Stimulated activated naive CD8-positive, alpha-beta T cell treated with anti-CD3 and anti-CD28 coated beads, Interleukin-15, Interleukin-2, amounts not matched to agents 100 U/mL and 50 U/mL, for 24 hours (primary cell): ENCODE measurements around the gene RSPH3.
"Not testable (repeated sequence)": the region's sequence is repeated elsewhere in the genome, so short reads cannot be mapped to it uniquely, and the experiment has no call there.

Experiments
- ATAC-seq: fragments of 150-1000 bp; cut with Tn5 transposase; one replicate; pipeline ENCODE4 v1.10.0; 2021
- DNase-seq: peaks from one replicate; pipeline ENCODE4 v3.0.0; 2021

RSPH3 gene

DNA sequence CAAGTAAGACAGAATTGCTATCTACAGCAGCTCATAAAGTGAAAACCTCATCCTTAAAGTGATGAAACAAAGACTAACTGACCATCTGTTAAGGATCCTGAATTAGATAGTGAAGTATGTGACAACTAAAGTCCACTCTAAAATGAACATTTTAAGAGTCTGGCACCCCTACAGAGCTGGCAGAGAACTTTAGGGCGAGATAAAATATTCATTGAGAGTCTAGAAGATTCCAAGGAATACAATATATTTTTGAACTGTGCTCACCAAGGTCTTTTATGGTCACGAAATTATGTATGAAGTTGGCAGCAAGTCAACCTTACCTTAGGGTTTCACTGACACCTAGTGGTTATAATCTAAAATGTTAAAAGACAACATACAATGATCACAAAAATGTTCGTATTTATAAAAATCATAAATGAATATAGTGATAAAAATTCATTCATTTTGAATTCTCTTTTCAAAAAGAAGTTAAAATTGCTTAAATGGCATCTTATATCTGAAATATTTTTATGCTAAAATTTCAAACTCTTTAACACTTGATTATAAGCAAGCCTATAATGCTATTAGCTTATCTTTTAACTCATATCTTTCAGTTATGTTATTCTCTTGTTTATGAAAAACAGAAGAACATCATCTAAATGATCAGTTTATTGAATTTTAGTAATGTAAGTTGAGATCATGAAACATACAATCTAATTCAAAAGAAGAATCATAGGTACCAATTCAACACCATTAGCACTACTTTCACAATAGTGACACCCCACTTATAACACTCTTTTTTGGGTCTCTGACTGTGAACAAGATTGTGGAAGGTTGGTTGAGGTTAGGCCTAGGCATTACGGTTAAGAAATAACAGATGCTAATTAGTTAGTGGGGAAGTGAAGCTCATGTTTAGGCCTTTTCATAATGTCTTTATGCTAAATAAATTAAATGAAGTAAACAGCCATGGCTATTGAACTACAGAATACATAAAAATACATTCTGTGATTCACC is 27.5 kb downstream of the RSPH3 start:
- ATAC-seq (no peak), DNase-seq (no peak)

DNA sequence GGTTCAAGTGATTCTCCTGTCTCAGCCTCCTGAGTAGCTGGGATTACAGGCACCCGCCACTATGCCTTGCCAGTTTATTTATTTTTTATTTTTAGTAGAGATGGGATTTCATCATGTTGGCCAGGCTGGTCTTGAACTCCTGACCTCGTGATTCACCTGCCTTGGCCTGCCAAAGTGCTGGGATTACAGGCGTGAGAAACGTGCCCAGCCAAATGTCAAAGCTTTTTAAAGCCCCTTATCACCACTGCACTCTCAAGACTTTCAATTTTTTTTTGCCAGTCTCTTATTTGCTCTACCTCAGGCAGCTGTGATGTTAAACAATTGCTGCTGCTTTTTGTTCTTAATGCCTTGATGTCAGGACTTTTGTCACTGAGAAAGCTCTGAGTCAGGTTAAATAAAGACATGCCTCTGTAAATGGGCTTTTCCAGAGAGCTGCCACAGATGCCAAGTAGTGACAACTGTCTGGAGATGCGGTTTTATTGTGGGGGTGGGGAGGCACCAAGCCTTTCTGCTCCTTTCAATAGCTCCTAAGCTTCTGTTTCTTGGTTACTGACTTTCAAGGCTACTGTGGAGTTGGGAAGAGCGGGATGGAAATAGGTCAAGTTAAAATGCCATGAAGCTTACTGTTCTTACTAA is 29.2 kb downstream of the RSPH3 start:
- ATAC-seq (no peak), DNase-seq (no peak)

DNA sequence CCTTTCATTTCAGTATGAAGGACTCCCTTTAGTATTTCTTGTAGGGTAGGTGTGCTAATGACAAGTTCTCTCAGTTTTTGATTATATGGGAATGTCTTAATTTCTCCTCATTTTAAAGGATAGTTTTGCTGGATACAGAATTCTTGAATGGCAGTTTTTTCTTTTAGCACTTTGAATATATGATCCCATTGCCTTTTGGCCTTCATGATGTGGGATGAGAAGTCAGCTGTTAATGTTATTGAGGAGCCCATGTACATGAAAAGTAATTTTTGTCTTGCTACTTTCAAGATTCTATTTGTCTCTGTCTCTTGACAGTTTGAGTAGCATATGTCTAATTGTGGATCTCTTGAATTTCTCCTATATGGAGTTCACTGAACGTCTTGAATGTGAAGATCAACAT is 30.9 kb downstream of the RSPH3 start:
- ATAC-seq = no peak
- DNase-seq = no peak

DNA sequence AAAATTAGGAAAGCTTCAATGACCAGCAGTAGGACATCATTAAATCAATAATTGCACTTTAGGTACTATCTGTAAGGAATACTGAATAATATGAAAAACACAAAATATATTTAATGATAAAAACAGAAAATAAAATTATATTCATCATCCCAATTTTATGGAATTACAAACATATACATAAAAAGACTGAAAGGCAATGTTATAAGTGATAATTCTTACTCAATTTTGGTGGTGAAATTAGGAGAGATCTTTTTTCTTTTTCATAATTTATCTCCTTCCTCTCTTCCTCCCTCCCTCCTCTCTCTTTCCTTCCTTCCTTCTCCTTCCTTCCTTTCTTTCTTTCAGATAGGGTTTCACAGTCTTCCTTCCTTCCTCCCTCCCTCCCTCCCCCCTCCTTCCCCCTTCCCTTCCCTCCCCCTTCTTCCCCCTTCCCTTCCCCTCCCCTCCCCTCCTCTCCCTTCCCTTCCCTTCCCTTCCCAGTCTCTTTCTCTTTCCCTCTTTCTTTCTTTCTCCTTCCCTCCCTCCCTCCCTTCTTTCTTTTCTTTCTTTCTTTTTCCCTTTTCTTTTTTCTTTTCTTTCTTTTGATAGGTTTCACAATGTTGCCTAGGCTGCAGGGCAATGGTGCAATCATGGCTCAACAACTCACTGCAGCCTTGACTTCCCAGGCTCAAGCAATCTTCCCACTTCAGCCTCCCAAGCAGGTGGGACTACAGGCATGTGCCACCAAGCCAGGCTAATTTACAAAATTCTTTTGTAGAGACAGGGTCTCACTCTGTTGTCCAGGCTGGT is 36.8 kb downstream of the RSPH3 start:
- ATAC-seq = no peak
- DNase-seq = no peak

DNA sequence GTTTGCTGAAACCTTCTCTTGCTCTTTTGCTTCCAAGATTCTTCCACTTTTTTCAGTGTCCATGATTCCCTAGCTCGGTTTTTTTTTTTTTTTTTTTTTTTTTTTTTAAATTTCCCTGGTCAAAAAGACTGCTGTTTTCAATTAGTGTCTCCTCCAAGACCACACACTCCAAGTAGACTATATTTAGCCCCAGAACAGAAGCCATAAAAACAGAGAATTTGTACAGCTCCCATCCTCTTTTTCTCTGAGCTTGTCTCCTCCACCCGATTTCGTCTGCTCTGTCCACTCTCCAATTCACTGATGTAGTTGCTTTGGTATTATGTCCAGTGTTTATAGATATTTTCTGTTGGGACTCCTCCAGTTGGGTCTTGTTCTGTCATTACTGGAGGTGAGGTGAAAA is 37.6 kb downstream of the RSPH3 start:
- DNase-seq (no peak), ATAC-seq (no peak)

DNA sequence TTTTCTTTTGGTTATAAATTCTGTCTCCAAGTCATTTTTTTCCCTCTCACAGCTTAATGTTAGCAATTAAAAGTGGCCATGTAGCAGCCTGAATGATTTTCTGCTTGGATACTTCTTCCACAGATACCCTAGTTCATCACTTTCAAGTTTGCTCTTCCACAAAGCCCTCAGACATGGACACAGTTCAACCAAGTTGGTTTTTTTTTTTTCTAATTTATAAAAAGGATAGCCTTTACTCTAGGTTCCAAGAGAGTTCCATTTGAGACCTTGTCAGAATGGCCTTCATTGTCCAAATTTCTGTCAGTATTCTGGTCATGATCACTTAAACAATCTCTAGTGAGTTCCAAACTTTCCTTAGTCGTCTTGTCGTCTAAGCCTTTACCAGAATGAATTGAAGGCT is 40.0 kb downstream of the RSPH3 start:
- DNase-seq (no peak), ATAC-seq (no peak)

DNA sequence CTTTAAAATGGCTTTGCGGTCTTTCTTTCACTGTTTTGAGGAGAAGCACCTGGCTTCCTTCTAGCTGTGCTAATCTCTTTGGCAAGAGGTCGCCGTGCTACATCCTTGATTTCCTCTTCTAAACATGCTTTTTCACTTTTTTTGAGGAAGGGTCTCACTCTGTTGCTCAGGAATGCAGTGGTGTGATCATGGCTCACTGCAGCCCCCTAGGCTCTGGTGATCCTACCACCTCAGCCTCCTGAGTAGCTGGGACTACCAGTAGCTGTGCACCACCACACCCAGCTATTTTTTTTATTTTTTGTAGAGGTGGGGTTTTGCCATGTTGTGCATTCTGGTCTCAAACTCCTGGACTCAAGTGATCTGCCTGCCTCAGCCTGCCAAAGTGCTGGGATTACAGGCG is 40.5 kb downstream of the RSPH3 start:
- DNase-seq (no peak), ATAC-seq (no peak)

DNA sequence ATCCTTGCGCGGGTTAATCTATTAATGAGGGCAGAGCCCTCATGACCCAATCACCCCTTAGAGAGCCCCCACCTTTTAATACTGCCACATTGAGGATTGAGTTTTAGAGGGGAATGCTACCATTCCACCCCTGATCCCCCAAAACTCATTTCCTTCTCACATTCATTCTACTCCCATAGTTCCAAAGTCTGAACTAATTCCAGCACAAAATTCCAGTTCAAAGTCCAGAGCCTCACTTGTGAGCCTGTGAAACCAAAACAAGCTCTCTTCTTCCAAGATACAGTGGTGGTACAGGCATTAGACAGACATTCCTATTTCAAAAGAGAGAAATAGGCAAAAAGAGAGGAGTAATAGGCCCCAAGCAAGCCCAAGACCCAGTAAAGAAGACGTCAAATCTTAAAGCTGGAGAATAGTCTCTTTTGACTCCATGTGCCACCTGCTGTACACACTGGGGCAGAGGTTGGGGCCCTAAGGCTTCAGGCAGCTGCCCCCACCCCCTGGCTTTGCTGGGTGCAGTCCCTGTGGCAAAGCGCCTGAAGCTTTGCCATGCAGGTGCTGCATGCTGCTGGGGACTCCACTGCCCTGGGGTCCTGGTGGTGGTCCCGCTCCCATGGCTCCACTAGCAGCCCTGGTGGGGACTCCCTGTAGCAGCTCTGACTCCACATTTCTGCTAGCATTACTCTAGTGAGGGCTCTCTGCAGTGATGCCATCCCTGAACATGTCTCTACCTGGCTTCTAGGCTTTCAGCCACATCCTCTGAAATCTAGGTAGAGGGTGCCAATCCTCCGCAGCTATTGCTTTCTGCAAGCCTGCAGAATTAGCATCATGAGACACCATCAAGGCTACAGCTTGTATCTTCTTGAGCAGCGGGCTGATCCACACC is 41.3 kb downstream of the RSPH3 start:
- DNase-seq (no peak), ATAC-seq (peak; percentile 43)

DNA sequence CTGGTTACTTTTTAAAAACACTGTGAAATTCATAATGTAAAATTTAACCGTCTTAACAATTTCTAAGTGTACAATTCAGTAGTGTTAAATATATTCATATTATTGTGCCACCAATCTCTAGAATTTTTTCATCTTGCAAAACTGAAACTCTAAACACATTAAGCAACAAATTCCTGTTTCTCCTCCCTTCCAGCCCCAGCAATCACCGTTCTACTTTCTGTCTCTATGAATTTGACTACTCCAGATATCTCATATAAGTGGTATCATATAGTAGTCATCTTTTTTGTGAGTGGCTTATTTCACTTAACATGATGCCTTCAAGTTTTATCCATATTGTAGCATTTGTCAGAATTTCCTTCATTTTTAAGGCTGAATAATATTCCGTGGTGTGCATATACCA is 44.7 kb downstream of the RSPH3 start:
- ATAC-seq = no peak
- DNase-seq = no peak

DNA sequence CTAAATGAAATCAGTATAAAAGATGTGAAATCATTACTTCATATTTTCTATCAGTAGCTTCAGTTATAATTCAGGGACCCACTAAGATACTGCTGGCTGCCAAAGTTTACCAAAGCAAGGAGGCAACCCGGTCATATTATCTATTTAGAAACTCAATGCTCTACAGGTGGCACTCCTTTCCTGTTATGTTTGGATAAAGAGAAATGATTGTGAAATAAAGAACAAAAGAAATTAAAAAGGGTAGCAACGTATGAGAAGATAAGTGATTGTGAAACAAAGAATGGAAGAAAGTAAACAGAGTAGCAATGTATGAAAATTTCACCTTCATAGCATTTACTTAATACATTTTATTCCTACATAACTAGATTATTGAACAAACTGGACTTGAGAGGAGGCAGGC is 45.2 kb downstream of the RSPH3 start:
- ATAC-seq (no peak), DNase-seq (no peak)

DNA sequence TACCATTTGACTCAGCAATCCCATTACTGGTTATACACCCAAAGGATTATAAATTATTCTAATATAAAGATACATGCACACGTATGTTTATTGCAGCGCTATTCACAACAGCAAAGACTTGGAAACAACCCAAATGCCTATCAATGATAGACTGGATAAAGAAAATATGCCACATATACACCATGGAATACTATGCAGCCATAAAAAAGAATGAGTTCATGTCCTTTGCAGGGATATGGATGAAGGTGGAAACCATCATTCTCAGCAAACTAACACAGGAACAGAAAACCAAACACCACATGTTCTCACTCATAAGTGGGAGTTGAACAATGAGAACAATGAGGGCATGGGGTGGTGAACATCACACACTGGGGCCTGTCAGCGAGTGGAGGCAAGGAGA is 48.0 kb downstream of the RSPH3 start:
- not testable (repeated sequence) for ATAC-seq, DNase-seq

DNA sequence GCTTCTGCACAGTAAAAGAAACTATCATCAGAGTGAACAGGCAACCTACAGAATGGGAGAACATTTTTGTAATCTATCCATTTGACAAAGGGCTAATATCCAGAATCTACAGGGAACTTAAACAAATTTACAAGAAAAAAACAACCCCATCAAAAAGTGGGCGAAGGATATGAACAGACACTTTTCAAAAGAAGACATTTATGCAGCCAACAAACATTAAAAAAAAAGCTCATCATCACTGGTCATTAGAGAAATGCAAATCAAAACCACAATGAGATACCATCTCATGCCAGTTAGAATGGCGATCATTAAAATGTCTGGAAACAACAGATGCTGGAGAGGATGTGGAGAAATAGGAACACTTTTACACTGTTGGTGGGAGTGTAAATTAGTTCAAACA is 48.4 kb downstream of the RSPH3 start:
- not testable (repeated sequence) for ATAC-seq, DNase-seq

DNA sequence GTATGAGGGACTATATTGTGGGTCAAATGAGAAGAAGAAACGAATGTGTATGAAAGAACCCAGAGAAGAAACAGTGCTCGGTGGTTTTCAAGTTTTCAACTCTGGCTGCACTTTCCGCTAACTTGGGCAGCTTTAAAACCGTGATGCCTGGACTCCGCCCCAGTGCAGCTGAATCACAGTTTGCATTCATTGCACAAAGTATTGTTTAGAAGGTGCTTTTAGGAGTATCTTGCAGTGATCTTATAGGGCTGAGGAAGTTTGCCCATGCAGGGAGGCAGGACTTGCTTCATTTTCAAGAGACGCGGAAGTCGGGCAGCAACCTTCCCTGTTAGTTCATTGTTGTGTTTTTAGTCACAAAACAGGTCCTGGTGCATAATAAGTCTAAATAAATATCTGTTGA is 52.7 kb downstream of the RSPH3 start:
- ATAC-seq = no peak

DNA sequence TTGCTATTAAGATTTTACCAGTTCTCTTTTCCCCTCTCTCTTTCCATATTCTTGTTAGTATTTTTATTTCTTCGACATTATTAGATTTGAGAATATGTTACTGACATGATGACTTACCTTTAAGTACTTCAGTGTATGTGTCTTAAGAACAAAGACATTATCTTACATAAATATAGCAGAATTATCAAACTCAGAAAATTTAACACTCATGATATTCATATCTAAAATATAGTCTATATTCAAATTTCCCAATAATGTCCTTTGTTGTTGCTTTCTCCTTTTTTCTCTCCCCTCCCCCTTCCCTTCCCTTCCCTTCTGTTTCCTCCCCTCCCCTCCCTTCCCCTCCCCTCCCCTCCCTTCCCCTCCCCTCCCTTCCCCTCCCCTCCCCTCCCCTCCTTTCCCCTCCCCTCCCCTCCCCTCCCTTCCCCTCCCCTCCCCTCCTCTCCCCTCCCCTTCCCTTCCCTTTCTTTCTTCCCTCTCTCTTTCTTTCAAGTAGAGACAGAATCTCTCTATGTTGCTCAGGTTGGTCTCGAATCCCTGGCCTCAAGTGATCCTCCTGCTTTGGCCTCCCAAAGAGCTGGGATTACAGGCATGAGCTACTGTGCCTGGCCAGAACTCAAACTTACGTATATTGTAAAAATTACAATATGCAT is 56.5 kb downstream of the RSPH3 start:
- DNase-seq = no peak
- ATAC-seq = no peak

More for the DNA sequence above, 52.7 kb downstream of the RSPH3 start:
- DNase-seq = no peak

DNA sequence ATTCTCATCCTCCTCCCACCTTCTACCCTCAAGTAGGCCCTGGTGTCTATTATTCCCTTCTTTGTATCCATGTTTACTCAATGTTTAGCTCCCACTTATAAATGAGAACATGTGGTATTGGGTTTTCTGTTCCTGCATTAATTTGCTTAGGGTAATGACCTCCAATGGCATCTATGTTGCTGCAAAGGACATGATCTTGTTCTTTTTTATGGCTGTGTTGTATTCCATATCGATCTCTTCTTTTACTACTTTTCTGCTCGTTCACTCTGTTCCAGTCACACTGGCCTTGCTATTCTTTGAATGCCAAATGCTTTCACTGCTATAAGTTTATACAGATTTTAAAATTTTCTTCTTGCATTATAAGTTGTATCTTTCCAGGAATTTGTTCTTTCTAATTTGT is 57.7 kb downstream of the RSPH3 start:
- ATAC-seq (no peak), DNase-seq (no peak)

DNA sequence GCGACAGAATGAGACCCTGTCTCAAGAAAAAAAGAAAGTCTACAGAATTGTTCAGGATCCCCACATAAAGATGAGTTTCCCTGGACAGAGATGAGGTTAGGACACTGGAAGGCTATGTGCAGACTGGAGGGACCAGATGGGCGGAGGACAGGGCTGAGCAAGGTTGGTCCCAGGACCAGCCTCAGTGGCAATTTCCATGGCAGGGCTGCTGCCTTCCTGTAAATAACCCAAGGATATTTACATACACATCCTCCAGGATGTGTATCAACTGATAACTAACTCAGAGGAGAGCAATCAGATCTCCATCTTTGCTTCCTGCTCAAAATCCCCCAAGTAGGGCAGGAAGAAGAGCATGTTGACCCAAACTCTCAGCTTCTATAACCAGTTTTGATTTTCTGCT is 58.8 kb downstream of the RSPH3 start:
- DNase-seq = no peak
- ATAC-seq = no peak

DNA sequence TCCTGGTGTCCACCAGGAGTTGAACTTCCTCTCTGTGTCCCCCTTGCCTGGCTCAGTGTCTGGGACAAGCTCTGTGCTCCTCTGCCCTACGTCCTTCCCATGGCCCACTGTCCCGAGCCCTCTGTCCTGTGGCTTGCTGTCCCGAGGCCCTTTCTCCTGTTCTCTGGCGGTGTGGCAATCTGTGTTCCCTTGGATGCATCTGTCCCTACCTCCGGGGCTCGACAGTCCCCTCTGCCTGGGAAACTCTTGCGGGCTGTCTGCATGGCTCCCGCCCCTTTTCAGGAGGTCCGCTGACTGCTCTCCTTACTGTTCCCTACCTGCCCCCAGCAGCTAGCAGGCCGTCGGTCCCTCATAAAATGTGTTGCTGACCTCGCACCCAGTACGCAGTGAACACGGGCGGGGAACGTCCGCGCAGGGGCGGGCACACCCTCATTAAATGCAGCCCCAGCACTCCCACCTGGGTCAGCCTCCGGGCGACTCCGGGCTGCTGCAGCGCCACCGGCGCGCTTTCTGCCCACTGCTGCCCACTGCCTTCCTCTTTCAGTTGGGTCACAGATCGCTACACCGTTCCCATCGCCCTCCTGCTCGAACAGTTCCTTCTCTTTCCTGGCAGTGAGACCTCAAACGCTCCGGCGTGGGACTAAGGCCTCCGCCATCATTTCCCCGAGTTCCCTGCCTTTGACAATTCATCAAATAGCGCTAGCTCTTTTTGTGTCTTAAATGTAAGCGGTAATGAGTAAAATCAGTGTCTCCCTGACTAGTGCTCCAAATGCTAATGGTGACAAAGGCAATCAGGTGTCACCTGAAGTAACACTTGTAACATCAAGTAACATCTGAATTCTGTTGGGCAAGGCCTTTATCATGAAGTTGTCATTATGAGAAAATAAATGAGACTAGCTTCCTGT is 60.5 kb downstream of the RSPH3 start:
- DNase-seq (no peak), ATAC-seq (peak; percentile 40)

DNA sequence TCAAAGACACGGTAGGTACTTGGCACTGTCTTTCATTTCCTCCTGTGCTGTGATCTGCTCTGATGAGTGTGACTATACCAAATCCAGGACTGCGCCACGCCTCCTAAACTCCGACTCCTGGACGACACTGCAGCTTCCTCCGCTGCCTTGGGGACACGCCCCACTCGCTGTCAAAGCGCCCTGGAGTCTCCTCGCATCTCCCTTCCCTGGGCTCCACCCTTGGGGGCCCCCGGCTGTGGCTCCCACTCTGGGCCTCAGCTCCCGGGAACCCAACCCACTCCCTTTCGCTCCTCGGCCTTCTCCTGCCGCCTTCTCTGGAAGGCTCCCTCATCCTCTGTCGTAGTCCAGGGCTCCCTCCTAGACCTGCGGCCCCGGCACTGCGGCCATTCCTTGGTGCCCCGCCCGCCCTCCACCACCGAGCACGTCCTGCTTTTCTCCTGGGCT is 61.2 kb downstream of the RSPH3 start:
- ATAC-seq = peak; percentile 55
- DNase-seq = peak; percentile 36

DNA sequence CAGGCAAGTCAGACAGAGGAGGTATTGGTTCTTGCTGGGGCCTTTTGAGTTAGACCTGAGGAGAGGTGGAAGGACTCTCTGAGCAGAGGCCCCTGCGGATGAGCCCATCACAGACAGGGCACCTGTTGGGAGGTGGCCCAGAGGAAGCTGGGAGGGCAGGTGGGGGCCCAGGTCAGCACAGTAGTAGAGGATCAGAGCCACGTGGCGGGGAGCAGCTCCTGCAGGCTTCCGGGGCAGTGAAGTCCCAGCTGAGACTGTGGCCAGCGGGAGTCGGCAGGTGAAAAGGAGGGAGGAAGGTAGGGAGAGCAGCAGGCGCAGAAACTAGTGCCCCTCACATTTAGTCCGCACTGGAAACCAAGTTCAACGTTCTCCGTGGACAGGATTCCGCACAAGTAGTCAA is 61.8 kb downstream of the RSPH3 start:
- no peak for ATAC-seq
- DNase-seq = no peak

DNA sequence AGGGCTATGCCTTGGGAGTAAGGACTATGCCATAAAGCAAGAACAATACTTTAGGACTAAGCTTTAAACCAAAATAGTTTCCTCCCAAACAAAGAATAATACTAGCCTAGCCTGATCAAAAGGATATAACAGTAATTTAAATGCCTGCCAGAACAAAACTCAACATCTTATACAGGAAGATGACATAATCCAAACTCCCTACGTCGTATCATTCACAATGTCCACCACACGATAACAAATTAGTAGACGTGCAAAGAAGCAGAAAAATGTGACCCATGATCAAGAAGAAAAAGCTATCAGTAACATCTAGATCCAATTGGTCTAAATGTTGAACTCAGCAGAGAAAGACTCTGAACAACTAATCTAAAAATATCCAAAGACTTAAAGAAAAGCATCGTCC is 65.8 kb downstream of the RSPH3 start:
- no peak for DNase-seq
- ATAC-seq = no peak
